BLaER1 treated with 17β-estradiol and CSF1 and Interleukin-3, amounts not matched to agents 10 nM and 100 nM (cell line): ENCODE measurements around the gene RAP2B.

ENCODE experiments used
- H3K27ac ChIP-seq, 11 experiments: shearing (Covaris generic); formaldehyde crosslinking; 2 replicates each; pipeline ENCODE4 v1.8.1; 2022
- H3K27me3 ChIP-seq, 11 experiments: shearing (Covaris generic); formaldehyde crosslinking; 2 replicates each; pipeline ENCODE4 v1.8.1; 2022
- H3K36me3 ChIP-seq, 11 experiments: shearing (Covaris generic); formaldehyde crosslinking; 2 replicates each; pipeline ENCODE4 v1.8.1; 2022
- H3K4me1 ChIP-seq, 10 experiments: shearing (Covaris generic); formaldehyde crosslinking; 2 replicates each; pipeline ENCODE4 v1.8.1; 2022
- H3K4me2 ChIP-seq, 11 experiments: shearing (Covaris generic); formaldehyde crosslinking; 2 replicates each; pipeline ENCODE4 v1.8.1; 2022
- H3K4me3 ChIP-seq, 10 experiments: shearing (Covaris generic); formaldehyde crosslinking; 2 replicates each; pipeline ENCODE4 v1.8.1; 2022
- H3K9ac ChIP-seq, 11 experiments: shearing (Covaris generic); formaldehyde crosslinking; 2 replicates each; pipeline ENCODE4 v1.8.1; 2022
- H3K9me3 ChIP-seq, 11 experiments: shearing (Covaris generic); formaldehyde crosslinking; replicated peaks in 1 of 11; 2 replicates each; pipeline ENCODE4 v1.8.1; 2022
- H4K20me1 ChIP-seq, 11 experiments: shearing (Covaris generic); formaldehyde crosslinking; 2 replicates each; pipeline ENCODE4 v1.8.1; 2022
- Cebpa-rat ChIP-seq, 11 experiments: shearing (Covaris generic); IDR thresholded peaks; 2 replicates each; pipeline ENCODE4 v1.8.1; 2022

RAP2B gene

GRCh38 chr3:153195349-153195879, 33.4 kb downstream of the RAP2B start:
- Histone ChIP-seq H3K9me3 (no peaks in the 10 kb centered on the region), H3K36me3 (peaks cover 0 to 3% (median 0%) of the 10 kb centered on the region in 11 experiments; a peak in 1 of 22 replicates), H4K20me1 (no peaks in the 10 kb centered on the region), H3K4me3 (no peak overlapping the region), H3K4me1 (no peaks in the 10 kb centered on the region; a peak in 1 of 20 replicates), H3K27ac (no peak overlapping the region), H3K4me2 (no peak overlapping the region), H3K9ac (no peak overlapping the region), H3K27me3 (no peaks in the 10 kb centered on the region)
- TF ChIP-seq Cebpa-rat (IDR thresholded peaks at IDR 0.05) = no peak

- H3K4me3 ChIP-seq = no peak overlapping the region
- peaks cover 0 to 26% (median 5%) of the 10 kb centered on the region in 10 experiments; a peak in 9 of 20 replicates for H3K4me1 ChIP-seq
- H3K9ac ChIP-seq = no peak overlapping the region
- H3K27me3 ChIP-seq = no peaks in the 10 kb centered on the region
- no peaks in the 10 kb centered on the region for H3K36me3 ChIP-seq
- H3K4me2 ChIP-seq = peak overlapping the region in 5 of 11 experiments; percentile 36 to 65 (median 54); a peak in 9 of 22 replicates
- H4K20me1 ChIP-seq = no peaks in the 10 kb centered on the region
- no peaks in the 10 kb centered on the region for H3K9me3 ChIP-seq
- H3K27ac ChIP-seq = peak overlapping the region in 2 of 11 experiments; percentile 16 to 30; a peak in 2 of 22 replicates
- TF ChIP-seq Cebpa-rat (IDR thresholded peaks at IDR 0.05) = no peak
Observed at GRCh38 chr3:153209596-153209995, 47.6 kb downstream of the RAP2B start.

- H3K36me3 ChIP-seq = no peaks in the 10 kb centered on the region
- H3K4me2 ChIP-seq = peak overlapping the region in 5 of 11 experiments; percentile 36 to 65 (median 54); a peak in 9 of 22 replicates
- H3K4me3 ChIP-seq = no peak overlapping the region
- H3K27ac ChIP-seq = peak overlapping the region in 3 of 11 experiments; percentile 2 to 30 (median 16); a peak in 2 of 22 replicates
- H3K9me3 ChIP-seq = no peaks in the 10 kb centered on the region
- H4K20me1 ChIP-seq = no peaks in the 10 kb centered on the region
- peaks cover 0 to 27% (median 5%) of the 10 kb centered on the region in 10 experiments; a peak in 9 of 20 replicates for H3K4me1 ChIP-seq
- no peak for TF ChIP-seq Cebpa-rat (IDR thresholded peaks at IDR 0.05)
- no peaks in the 10 kb centered on the region for H3K27me3 ChIP-seq
- no peak overlapping the region for H3K9ac ChIP-seq
Observed at GRCh38 chr3:153210146-153210545, 48.1 kb downstream of the RAP2B start.

GRCh38 chr3:153210660-153211059, 48.6 kb downstream of the RAP2B start:
- Histone ChIP-seq H3K27ac (0 out of 22 replicates have a peak overlapping the region, but pooled peaks of 1 of the 11 experiments have one; percentile 2), H3K9ac (no peak overlapping the region), H3K9me3 (no peaks in the 10 kb centered on the region), H3K4me2 (peak overlapping the region in 4 of 11 experiments; percentile 36 to 65 (median 51); a peak in 7 of 22 replicates), H3K36me3 (no peaks in the 10 kb centered on the region), H3K4me3 (no peak overlapping the region), H4K20me1 (no peaks in the 10 kb centered on the region), H3K27me3 (no peaks in the 10 kb centered on the region), H3K4me1 (peaks cover 0 to 32% (median 5%) of the 10 kb centered on the region in 10 experiments; a peak in 9 of 20 replicates)
- TF ChIP-seq Cebpa-rat (IDR thresholded peaks at IDR 0.05) = 0 out of 22 replicates have a peak, but pooled peaks of 1 of the 11 experiments have one; percentile 23

GRCh38 chr3:153215497-153215896, 53.5 kb downstream of the RAP2B start:
- no peaks in the 10 kb centered on the region for H4K20me1 ChIP-seq
- H3K9me3 ChIP-seq = no peaks in the 10 kb centered on the region
- H3K9ac ChIP-seq = 0 out of 22 replicates have a peak overlapping the region, but pooled peaks of 1 of the 11 experiments have one; percentile 25
- H3K4me3 ChIP-seq = no peak overlapping the region
- peak overlapping the region in 2 of 11 experiments; percentile 41 to 42; a peak in 5 of 22 replicates for H3K4me2 ChIP-seq
- H3K36me3 ChIP-seq = no peaks in the 10 kb centered on the region
- no peaks in the 10 kb centered on the region for H3K27me3 ChIP-seq
- TF ChIP-seq Cebpa-rat (IDR thresholded peaks at IDR 0.05) = no peak
- H3K27ac ChIP-seq = no peak overlapping the region; a peak in 2 of 22 replicates
- peaks cover 1 to 52% (median 20%) of the 10 kb centered on the region in 10 experiments; a peak in 18 of 20 replicates for H3K4me1 ChIP-seq

GRCh38 chr3:153215966-153216365, 53.9 kb downstream of the RAP2B start:
- H3K4me2 ChIP-seq = peak overlapping the region in 2 of 11 experiments; percentile 41 to 42; a peak in 4 of 22 replicates
- no peak for TF ChIP-seq Cebpa-rat (IDR thresholded peaks at IDR 0.05)
- no peaks in the 10 kb centered on the region for H3K9me3 ChIP-seq
- no peak overlapping the region; a peak in 2 of 22 replicates for H3K27ac ChIP-seq
- H3K4me1 ChIP-seq = peaks cover 6 to 52% (median 25%) of the 10 kb centered on the region in 10 experiments
- H3K9ac ChIP-seq = 0 out of 22 replicates have a peak overlapping the region, but pooled peaks of 1 of the 11 experiments have one; percentile 25
- no peaks in the 10 kb centered on the region for H4K20me1 ChIP-seq
- H3K36me3 ChIP-seq = no peaks in the 10 kb centered on the region
- no peak overlapping the region for H3K4me3 ChIP-seq
- H3K27me3 ChIP-seq = no peaks in the 10 kb centered on the region

- peak overlapping the region in 2 of 11 experiments; percentile 13 to 41; a peak in 2 of 22 replicates for H3K4me2 ChIP-seq
- H4K20me1 ChIP-seq = no peaks in the 10 kb centered on the region
- H3K4me1 ChIP-seq = peaks cover 12 to 55% (median 31%) of the 10 kb centered on the region in 10 experiments
- TF ChIP-seq Cebpa-rat (IDR thresholded peaks at IDR 0.05) = no peak
- no peaks in the 10 kb centered on the region for H3K9me3 ChIP-seq
- H3K9ac ChIP-seq = no peak overlapping the region
- H3K27ac ChIP-seq = peak overlapping the region in 1 of 11 experiments; percentile 17; a peak in 1 of 22 replicates
- H3K36me3 ChIP-seq = no peaks in the 10 kb centered on the region
- H3K27me3 ChIP-seq = no peaks in the 10 kb centered on the region
- no peak overlapping the region for H3K4me3 ChIP-seq
Observed at GRCh38 chr3:153216928-153217327, 54.9 kb downstream of the RAP2B start.

- Histone ChIP-seq H3K9me3 (no peaks in the 10 kb centered on the region), H3K27ac (peak overlapping the region in 10 of 11 experiments; percentile 30 to 98 (median 94); a peak in 16 of 22 replicates), H3K36me3 (no peaks in the 10 kb centered on the region), H3K27me3 (no peaks in the 10 kb centered on the region), H3K4me1 (peaks cover 23 to 77% (median 47%) of the 10 kb centered on the region in 10 experiments), H3K4me2 (peak overlapping the region in 6 of 11 experiments; percentile 2 to 91 (median 76); a peak in 8 of 22 replicates), H3K4me3 (no peak overlapping the region), H3K9ac (no peak overlapping the region), H4K20me1 (no peaks in the 10 kb centered on the region)
- no peak for TF ChIP-seq Cebpa-rat (IDR thresholded peaks at IDR 0.05)
Observed at GRCh38 chr3:153219146-153219545, 57.1 kb downstream of the RAP2B start.
